BJ (cell line): ENCODE measurements around the gene RAB19. TPM values are rescaled to one million over a fixed set of nuclear protein-coding genes. Genes with fewer than 3 reads are reported as not detected.

Experiments used
- CTCF ChIA-PET: fragments of 350-600 bp; formaldehyde crosslinking; extraction: SDS; loops from one replicate; lab custom pipeline; 2021; ENCODE audit warnings: antibody characterized with exemption, inconsistent platforms; lab: Yijun Ruan, JAX
- POLR2A ChIA-PET: fragments of 300-600 bp; sonication (Branson Sonifier 250); formaldehyde crosslinking; extraction: SDS; loops from one replicate; lab custom pipeline; 2021; ENCODE audit warnings: antibody characterized with exemption; lab: Charles Lee
- DNase-seq: peaks from one replicate; pipeline ENCODE4 v3.0.0-alpha.2; 2011; ENCODE audit warnings: low read depth
- H3K27me3 ChIP-seq: 2 replicates; pipeline ENCODE4 v1.6.0; 2011; ENCODE audit warnings: low read length; ENCODE audit not compliant: control insufficient read depth, insufficient read depth
- H3K36me3 ChIP-seq: 2 replicates; pipeline ENCODE4 v1.5.1; 2011; ENCODE audit warnings: low read length; ENCODE audit not compliant: control insufficient read depth, insufficient read depth
- H3K4me3 ChIP-seq: 2 replicates; pipeline ENCODE4 v1.5.1; 2011; ENCODE audit warnings: low read depth, mild to moderate bottlenecking, control low read depth, low read length
- CTCF ChIP-seq: IDR thresholded peaks from 2 replicates; pipeline ENCODE4 v1.5.1; 2011; ENCODE audit warnings: low read depth, mild to moderate bottlenecking, control low read depth, inconsistent platforms, low read length, moderate library complexity; ENCODE audit not compliant: insufficient read depth
- polyA plus RNA-seq: library from polyadenylated mRNA; depleted of rRNA; stranded (reverse); fragments of >200 nt; gene quantifications from 2 replicates; pipeline ENCODE4 v1.2.3, GENCODE V29; 2011

The RAB19 gene
- polyA plus RNA-seq, 1 experiment: not detected

- DNase-seq: no peak
- TF ChIP-seq CTCF: no peak
- H3K36me3 ChIP-seq: no peaks in the 10 kb centered on the region; the same call in 1 of the 2 replicates
- POLR2A ChIA-PET: no interaction called here
- no peaks in the 10 kb centered on the region for H3K27me3 ChIP-seq
- CTCF ChIA-PET: interaction anchor here (0.6 to 1.0 kb wide), 3 partner anchors 11 to 36 kb away, joined by 3 to 7 read pairs (median 5); no protein-coding TSS in a partner anchor
- no peak overlapping the region for H3K4me3 ChIP-seq
Measured at GRCh38 chr7:140367528-140367927, 36.3 kb upstream of the RAB19 start.

GRCh38 chr7:140369294-140369693 lies 34.6 kb upstream of the RAB19 start:
- H3K36me3 ChIP-seq: no peaks in the 10 kb centered on the region; the same call in 1 of the 2 replicates
- no peak for TF ChIP-seq CTCF
- H3K4me3 ChIP-seq: no peak overlapping the region
- DNase-seq: no peak
- no peaks in the 10 kb centered on the region for H3K27me3 ChIP-seq
- POLR2A ChIA-PET: no interaction called here
- CTCF ChIA-PET: no interaction called here

GRCh38 chr7:140375323-140375722 lies 28.5 kb upstream of the RAB19 start:
- no peak for DNase-seq
- ChIA-PET CTCF (no interaction called here), POLR2A (interaction anchor here (0.7 kb wide), 1 partner anchor 315 kb away, joined by 4 read pairs; no protein-coding TSS in a partner anchor)
- Histone ChIP-seq H3K27me3 (no peaks in the 10 kb centered on the region), H3K36me3 (peaks cover 9% of the 10 kb centered on the region; the same call in 1 of the 2 replicates), H3K4me3 (no peak overlapping the region)
- TF ChIP-seq CTCF: no peak

- no peak overlapping the region for H3K4me3 ChIP-seq
- ChIA-PET CTCF (interaction anchor here (1.4 kb wide), 1 partner anchor 10 kb away, joined by 5 read pairs; no protein-coding TSS in a partner anchor), POLR2A (interaction anchor here (0.5 to 0.7 kb wide), 2 partner anchors 12 to 316 kb away, joined by 4 read pairs; no protein-coding TSS in a partner anchor)
- no peak for DNase-seq
- H3K36me3 ChIP-seq: peaks cover 11% of the 10 kb centered on the region; the same call in 1 of the 2 replicates
- H3K27me3 ChIP-seq: no peaks in the 10 kb centered on the region
- no peak for TF ChIP-seq CTCF
Measured at GRCh38 chr7:140375892-140376730, 27.7 kb upstream of the RAB19 start.

- no peak for TF ChIP-seq CTCF
- CTCF ChIA-PET: interaction anchor here (1.8 kb wide), 1 partner anchor 17 kb away, joined by 5 read pairs; no protein-coding TSS in a partner anchor
- no peaks in the 10 kb centered on the region for H3K27me3 ChIP-seq
- H3K4me3 ChIP-seq: no peak overlapping the region
- POLR2A ChIA-PET: no interaction called here
- DNase-seq: no peak
- H3K36me3 ChIP-seq: peaks cover 9% of the 10 kb centered on the region
Measured at GRCh38 chr7:140383954-140384713, 19.7 kb upstream of the RAB19 start.
